ENCODE data around the gene PPP2R1B. TPM values are rescaled to one million over a fixed set of nuclear protein-coding genes. Genes with fewer than 3 reads are reported as not detected.

PPP2R1B gene
- total RNA-seq, 1 donor from 2014 or later, result 44.5 TPM

GRCh38 chr11:111798279-111798678 is 32.1 kb upstream of the PPP2R1B start:
- Histone ChIP-seq H3K36me3 (ENCODE audit: insufficient read depth, low read length) (no peaks in the 10 kb centered on the region), H4K20me1 (ENCODE audit: insufficient read depth, low read length) (peaks cover under 1% of the 10 kb centered on the region), H3K4me2 (ENCODE audit: low read length) (no peak overlapping the region), H3K79me2 (ENCODE audit: insufficient read depth, low read length) (no peaks in the 10 kb centered on the region), H3K27ac (ENCODE audit: low read depth, low read length) (no peak overlapping the region), H3K9ac (ENCODE audit: low read length) (no peak overlapping the region), H3K4me3 (ENCODE audit: insufficient read depth, low read depth, low read length) (no peak overlapping the region), H2AFZ (ENCODE audit: low read depth, low read length) (no peak overlapping the region), H3K27me3 (ENCODE audit: insufficient read depth, low read length) (no peaks in the 10 kb centered on the region), H3K9me3 (ENCODE audit: insufficient read depth, low read depth, low read length) (no peaks in the 10 kb centered on the region), H3K4me1 (ENCODE audit: insufficient read depth, low read length) (no peaks in the 10 kb centered on the region)
- Mint-ChIP-seq H3K4me1 (ENCODE audit: low read depth, unreplicated experiment) (no peaks in the 10 kb centered on the region), H3K27ac (ENCODE audit: unreplicated experiment) (no peak overlapping the region), H3K9me3 (ENCODE audit: unreplicated experiment) (peaks cover 4% of the 10 kb centered on the region), H3K27me3 (ENCODE audit: low read depth, unreplicated experiment) (no peaks in the 10 kb centered on the region), H3K36me3 (ENCODE audit: low read depth, unreplicated experiment) (peaks cover 26% of the 10 kb centered on the region), H3K4me3 (ENCODE audit: unreplicated experiment) (no peak overlapping the region)
- FAIRE-seq (no peak), DNase-seq (ENCODE audit: low read depth) (no peak)
- TF ChIP-seq CTCF (IDR thresholded peaks at IDR 0.05; ENCODE audit: insufficient read depth, low read depth, low read length), result no peak
- no peak for TF ChIP-seq EZH2 (IDR thresholded peaks at IDR 0.05; ENCODE audit: insufficient read depth, low read length)

- Histone ChIP-seq H2AFZ (ENCODE audit: low read depth, low read length) (no peak overlapping the region), H3K79me2 (ENCODE audit: insufficient read depth, low read length) (no peaks in the 10 kb centered on the region), H3K9ac (ENCODE audit: low read length) (no peak overlapping the region), H3K36me3 (ENCODE audit: insufficient read depth, low read length) (no peaks in the 10 kb centered on the region), H3K27ac (ENCODE audit: low read depth, low read length) (no peak overlapping the region), H3K4me1 (ENCODE audit: insufficient read depth, low read length) (no peaks in the 10 kb centered on the region), H4K20me1 (ENCODE audit: insufficient read depth, low read length) (no peaks in the 10 kb centered on the region), H3K4me2 (ENCODE audit: low read length) (no peak overlapping the region), H3K9me3 (ENCODE audit: insufficient read depth, low read depth, low read length) (no peaks in the 10 kb centered on the region), H3K4me3 (ENCODE audit: insufficient read depth, low read depth, low read length) (no peak overlapping the region), H3K27me3 (ENCODE audit: insufficient read depth, low read length) (no peaks in the 10 kb centered on the region)
- FAIRE-seq (no peak), DNase-seq (ENCODE audit: low read depth) (peak; percentile 24)
- Mint-ChIP-seq H3K4me3 (ENCODE audit: unreplicated experiment) (no peak overlapping the region), H3K36me3 (ENCODE audit: low read depth, unreplicated experiment) (peaks cover 23% of the 10 kb centered on the region), H3K9me3 (ENCODE audit: unreplicated experiment) (peaks cover 4% of the 10 kb centered on the region), H3K27me3 (ENCODE audit: low read depth, unreplicated experiment) (no peaks in the 10 kb centered on the region), H3K27ac (ENCODE audit: unreplicated experiment) (no peak overlapping the region), H3K4me1 (ENCODE audit: low read depth, unreplicated experiment) (no peaks in the 10 kb centered on the region)
- TF ChIP-seq CTCF (IDR thresholded peaks at IDR 0.05; ENCODE audit: insufficient read depth, low read depth, low read length) (no peak), EZH2 (IDR thresholded peaks at IDR 0.05; ENCODE audit: insufficient read depth, low read length) (no peak)
These were observed 31.0 kb upstream of the PPP2R1B start for GRCh38 chr11:111797145-111797581.

GRCh38 chr11:111796696-111797095 is 30.5 kb upstream of the PPP2R1B start:
- no peak overlapping the region for H3K4me2 ChIP-seq (ENCODE audit: low read length)
- Mint-ChIP-seq H3K27me3 (ENCODE audit: low read depth, unreplicated experiment) (no peaks in the 10 kb centered on the region), H3K9me3 (ENCODE audit: unreplicated experiment) (peaks cover 4% of the 10 kb centered on the region), H3K36me3 (ENCODE audit: low read depth, unreplicated experiment) (peaks cover 22% of the 10 kb centered on the region), H3K27ac (ENCODE audit: unreplicated experiment) (no peak overlapping the region), H3K4me3 (ENCODE audit: unreplicated experiment) (no peak overlapping the region), H3K4me1 (ENCODE audit: low read depth, unreplicated experiment) (no peaks in the 10 kb centered on the region)
- H3K79me2 ChIP-seq (ENCODE audit: insufficient read depth, low read length), result no peaks in the 10 kb centered on the region
- H3K27me3 ChIP-seq (ENCODE audit: insufficient read depth, low read length), result no peaks in the 10 kb centered on the region
- FAIRE-seq (no peak), DNase-seq (ENCODE audit: low read depth) (no peak)
- no peaks in the 10 kb centered on the region for H3K9me3 ChIP-seq (ENCODE audit: insufficient read depth, low read depth, low read length)
- H2AFZ ChIP-seq (ENCODE audit: low read depth, low read length), result no peak overlapping the region
- H3K27ac ChIP-seq (ENCODE audit: low read depth, low read length), result no peak overlapping the region
- no peak for TF ChIP-seq EZH2 (IDR thresholded peaks at IDR 0.05; ENCODE audit: insufficient read depth, low read length)
- TF ChIP-seq CTCF (IDR thresholded peaks at IDR 0.05; ENCODE audit: insufficient read depth, low read depth, low read length), result no peak
- H3K4me1 ChIP-seq (ENCODE audit: insufficient read depth, low read length), result no peaks in the 10 kb centered on the region
- H3K4me3 ChIP-seq (ENCODE audit: insufficient read depth, low read depth, low read length), result no peak overlapping the region
- H4K20me1 ChIP-seq (ENCODE audit: insufficient read depth, low read length), result no peaks in the 10 kb centered on the region
- no peak overlapping the region for H3K9ac ChIP-seq (ENCODE audit: low read length)
- H3K36me3 ChIP-seq (ENCODE audit: insufficient read depth, low read length), result no peaks in the 10 kb centered on the region

Measured in astrocyte (in vitro differentiated cells and primary cell).